Choroid plexus epithelial cell (primary cell): ENCODE results near the gene INO80D.
A peak's percentile ranks its signal among the peaks of the same experiment; 100 is the strongest.
"Not testable (repeated sequence)": the region's sequence is repeated elsewhere in the genome, so short reads cannot be mapped to it uniquely, and the experiment has no call there.

Experiments used
- DNase-seq: peaks from one replicate; pipeline ENCODE4 v3.0.0-alpha.2; 2010; ENCODE audit warnings: low read depth
- H3K4me3 ChIP-seq: 2 replicates; pipeline ENCODE4 v1.5.1; 2011; ENCODE audit warnings: low read depth, mild to moderate bottlenecking, control low read depth, low read length, moderate library complexity
- CTCF ChIP-seq: conservative IDR thresholded peaks from 2 replicates; pipeline ENCODE4 v1.5.1; 2011; ENCODE audit warnings: low read depth, mild to moderate bottlenecking, control low read depth, inconsistent platforms, low read length, moderate library complexity

INO80D gene

GRCh38 chr2:206028101-206028500 is 57.9 kb downstream of the INO80D start:
- no peak for DNase-seq
- TF ChIP-seq CTCF: no peak
- H3K4me3 ChIP-seq: no peak overlapping the region

- H3K4me3 ChIP-seq: no peak overlapping the region
- peak; percentile 23 for DNase-seq
- peak; percentile 29 for TF ChIP-seq CTCF
Observed at GRCh38 chr2:206023183-206023582, 62.8 kb downstream of the INO80D start.

- no peak for TF ChIP-seq CTCF
- no peak for DNase-seq
- H3K4me3 ChIP-seq: no peak overlapping the region
Observed at GRCh38 chr2:206020171-206020570, 65.8 kb downstream of the INO80D start.

GRCh38 chr2:206015746-206016145 is 70.2 kb downstream of the INO80D start:
- H3K4me3 ChIP-seq, DNase-seq: not testable (repeated sequence)

GRCh38 chr2:206011795-206012194 is 74.2 kb downstream of the INO80D start:
- no peak overlapping the region for H3K4me3 ChIP-seq
- no peak for DNase-seq

GRCh38 chr2:206011018-206011614 is 74.9 kb downstream of the INO80D start:
- no peak for TF ChIP-seq CTCF
- DNase-seq: no peak
- H3K4me3 ChIP-seq: no peak overlapping the region

More at GRCh38 chr2:206011795-206012194, 74.2 kb downstream of the INO80D start:
- no peak for TF ChIP-seq CTCF

- peak; percentile 37 for DNase-seq
- no peak overlapping the region for H3K4me3 ChIP-seq
- TF ChIP-seq CTCF: peak; percentile 48
Observed at GRCh38 chr2:206004004-206004693, 81.8 kb downstream of the INO80D start.
